T47D (cell line): ENCODE measurements around the gene ACTL9.
"Not testable (repeated sequence)": the region's sequence is repeated elsewhere in the genome, so short reads cannot be mapped to it uniquely, and the experiment has no call there.

ENCODE experiments used
- DNase-seq, 2 experiments: peaks; one replicate each; pipeline versions ENCODE4 v3.0.0 to v3.0.0-alpha.2; 2011 to 2012; ENCODE audit warnings: low read depth in 1 of 2, low spot score in 1 of 2
- JUND ChIP-seq: IDR thresholded peaks from 2 replicates; pipeline ENCODE4 v1.6.1; 2012; ENCODE audit warnings: low read depth
- in situ Hi-C: cut with HindIII; loops from 2 replicates; pipeline ENCODE4 v1.10.0; 2016; ENCODE audit warnings: low sequenced_read_pairs, low pct_unique_long_range_greater_than_20kb

The ACTL9 gene

DNA sequence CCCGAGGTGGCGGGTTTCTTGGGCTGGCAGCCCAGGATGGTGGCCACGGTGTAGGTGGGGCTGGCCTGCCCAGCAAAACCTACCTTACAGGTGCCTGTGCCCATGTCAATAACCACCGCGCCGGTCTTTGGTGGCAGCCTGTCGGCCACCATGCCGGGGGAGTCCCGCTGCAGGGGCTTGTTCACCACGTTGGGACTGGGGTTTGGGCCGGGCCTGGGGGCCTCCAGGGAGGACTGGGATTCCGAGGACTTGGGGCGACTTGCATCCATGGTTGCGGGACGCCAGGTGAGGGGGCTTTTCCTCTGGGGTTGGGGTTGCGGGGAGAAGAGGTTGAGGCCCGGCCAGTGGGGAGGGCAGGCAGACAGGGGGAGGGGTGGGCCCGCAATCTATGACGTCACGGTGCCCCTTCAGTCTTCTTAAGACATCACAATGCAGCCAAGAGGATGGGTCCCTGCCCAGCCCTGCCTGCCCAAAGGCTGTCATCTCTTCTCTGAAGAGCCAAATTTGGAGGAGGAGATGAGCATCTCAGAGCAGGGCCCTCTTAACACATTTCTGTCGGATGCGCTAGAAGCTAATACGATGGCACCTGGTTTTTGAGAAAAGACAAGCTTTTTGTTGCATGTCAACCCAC is at the start of gene ACTL9:
TSS of gene ACTL9 (minus strand) at position 363 of the 631 bp plus-strand sequence. CDS start at position 269, 94 bp downstream.
- in situ Hi-C loops: no loop called here
- TF ChIP-seq JUND: no peak

DNA sequence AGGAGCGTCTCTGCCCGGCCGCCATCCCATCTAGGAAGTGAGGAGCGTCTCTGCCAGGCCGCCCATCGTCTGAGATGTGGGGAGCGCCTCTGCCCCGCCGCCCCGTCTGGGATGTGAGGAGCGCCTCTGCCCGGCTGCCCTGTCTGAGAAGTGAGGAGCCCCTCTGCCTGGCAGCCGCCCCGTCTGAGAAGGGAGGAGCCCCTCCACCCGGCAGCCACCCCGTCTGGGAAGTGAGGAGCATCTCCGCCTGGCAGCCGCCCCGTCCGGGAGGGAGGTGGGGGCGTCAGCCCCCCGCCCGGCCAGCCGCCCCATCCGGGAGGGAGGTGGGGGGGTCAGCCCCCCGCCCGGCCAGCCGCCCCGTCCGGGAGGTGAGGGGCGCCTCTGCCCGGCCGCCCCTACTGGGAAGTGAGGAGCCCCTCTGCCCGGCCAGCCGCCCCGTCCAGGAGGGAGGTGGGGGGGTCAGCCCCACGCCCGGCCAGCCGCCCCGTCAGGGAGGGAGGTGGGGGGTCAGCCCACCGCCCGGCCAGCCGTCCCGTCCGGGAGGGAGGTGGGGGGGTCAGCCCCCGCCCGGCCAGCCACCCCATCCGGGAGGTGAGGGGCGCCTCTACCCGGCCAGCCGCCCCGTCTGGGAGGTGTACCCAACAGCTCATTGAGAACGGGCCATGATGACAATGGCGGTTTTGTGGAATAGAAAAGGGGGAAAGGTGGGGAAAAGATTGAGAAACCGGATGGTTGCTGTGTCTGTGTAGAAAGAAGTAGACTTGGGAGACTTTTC is 40.9 kb upstream of the ACTL9 start:
- in situ Hi-C loops, DNase-seq: not testable (repeated sequence)

More for the DNA sequence above, at the start of gene ACTL9:
- no peak for DNase-seq

DNA sequence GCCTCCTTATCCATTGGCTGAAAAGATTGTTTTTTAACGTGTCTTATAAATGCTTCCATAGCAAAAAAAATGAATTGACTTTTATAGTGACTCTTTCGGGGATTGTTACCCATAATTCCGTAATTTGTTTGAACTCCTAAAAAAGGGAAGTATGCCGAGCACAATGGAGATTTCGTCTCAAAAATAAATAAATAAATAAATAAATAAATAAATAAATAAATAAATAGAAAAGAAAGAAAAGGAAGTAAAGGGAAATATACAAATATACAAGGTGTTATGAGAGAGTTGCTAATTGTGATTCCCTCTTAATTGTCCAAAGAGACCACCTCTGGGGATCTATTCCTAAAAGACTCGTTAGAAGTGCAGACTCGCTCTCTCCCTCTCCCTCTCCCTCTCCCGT is 39.8 kb upstream of the ACTL9 start:
- no peak for DNase-seq
- in situ Hi-C loops: no loop called here
- TF ChIP-seq JUND: no peak

DNA sequence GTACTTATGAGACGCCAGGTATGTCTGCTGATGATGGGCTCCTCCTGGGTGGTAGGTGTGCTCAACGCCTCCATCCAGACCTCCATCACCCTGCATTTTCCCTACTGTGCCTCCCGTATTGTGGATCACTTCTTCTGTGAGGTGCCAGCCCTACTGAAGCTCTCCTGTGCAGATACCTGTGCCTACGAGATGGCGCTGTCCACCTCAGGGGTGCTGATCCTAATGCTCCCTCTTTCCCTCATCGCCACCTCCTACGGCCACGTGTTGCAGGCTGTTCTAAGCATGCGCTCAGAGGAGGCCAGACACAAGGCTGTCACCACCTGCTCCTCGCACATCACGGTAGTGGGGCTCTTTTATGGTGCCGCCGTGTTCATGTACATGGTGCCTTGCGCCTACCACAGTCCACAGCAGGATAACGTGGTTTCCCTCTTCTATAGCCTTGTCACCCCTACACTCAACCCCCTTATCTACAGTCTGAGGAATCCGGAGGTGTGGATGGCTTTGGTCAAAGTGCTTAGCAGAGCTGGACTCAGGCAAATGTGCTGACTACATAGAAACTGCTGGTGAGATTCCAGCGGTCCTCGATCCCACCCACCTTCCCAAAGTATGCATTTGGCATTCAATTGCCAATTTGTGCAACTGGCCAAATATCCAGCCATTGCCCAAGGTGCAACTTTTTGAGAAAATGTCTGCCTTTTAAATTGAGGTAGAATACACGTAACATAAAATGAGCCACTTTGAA is 33.0 kb upstream of the ACTL9 start:
- in situ Hi-C loops: no loop called here
- DNase-seq: peak in 1 of 2 experiments; percentile 74
- no peak for TF ChIP-seq JUND

DNA sequence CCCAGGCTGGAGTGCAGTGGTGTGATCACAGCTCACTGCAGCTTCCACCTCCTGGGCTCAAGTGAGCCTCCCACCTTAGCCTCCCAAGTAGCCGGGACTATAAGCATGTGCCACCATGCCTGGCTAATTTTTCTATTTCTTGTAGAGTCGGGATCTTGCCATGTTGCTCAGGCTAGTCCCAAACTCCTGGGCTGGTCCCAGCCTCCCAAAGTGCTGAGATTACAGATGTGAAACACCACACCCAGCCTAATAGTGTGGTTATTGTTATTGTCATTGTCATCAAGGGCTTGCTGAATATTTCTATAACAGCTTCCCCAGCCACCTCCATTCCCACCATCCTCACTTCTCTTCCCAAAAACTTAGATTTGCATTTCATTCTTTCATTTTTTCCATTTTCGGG is 25.7 kb upstream of the ACTL9 start:
- in situ Hi-C loops: no loop called here
- TF ChIP-seq JUND: no peak
- no peak for DNase-seq

DNA sequence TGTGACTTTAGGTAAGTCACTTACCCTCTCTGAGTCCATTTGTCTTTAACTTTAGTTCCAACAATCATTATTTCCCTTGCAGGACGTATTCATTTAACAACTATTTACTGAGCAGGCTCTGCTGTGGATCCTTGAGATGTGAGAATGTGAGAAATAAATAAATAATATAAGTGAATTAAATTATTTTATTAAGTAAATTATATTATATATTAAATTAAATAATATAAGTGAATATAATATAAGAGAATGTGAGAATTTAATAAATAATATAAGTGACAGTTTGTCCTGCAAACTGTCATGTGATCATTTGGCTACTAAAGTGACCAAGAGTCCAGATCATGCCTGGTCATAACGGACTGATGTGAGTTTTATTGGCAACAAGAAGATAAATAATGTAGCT is 23.4 kb upstream of the ACTL9 start:
- in situ Hi-C loops: no loop called here
- no peak for DNase-seq

GRCh38 chr19:8721334-8721733 is 22.7 kb upstream of the ACTL9 start, which contains the start of gene OR2Z1:
Gene OR2Z1, plus strand, starts transcription at chr19:8721634. Its CDS starts 9,395 bp downstream, at chr19:8731029.
- no peak for DNase-seq
- in situ Hi-C loops: no loop called here
- no peak for TF ChIP-seq JUND

More for the DNA sequence above, 23.4 kb upstream of the ACTL9 start:
- TF ChIP-seq JUND: no peak

DNA sequence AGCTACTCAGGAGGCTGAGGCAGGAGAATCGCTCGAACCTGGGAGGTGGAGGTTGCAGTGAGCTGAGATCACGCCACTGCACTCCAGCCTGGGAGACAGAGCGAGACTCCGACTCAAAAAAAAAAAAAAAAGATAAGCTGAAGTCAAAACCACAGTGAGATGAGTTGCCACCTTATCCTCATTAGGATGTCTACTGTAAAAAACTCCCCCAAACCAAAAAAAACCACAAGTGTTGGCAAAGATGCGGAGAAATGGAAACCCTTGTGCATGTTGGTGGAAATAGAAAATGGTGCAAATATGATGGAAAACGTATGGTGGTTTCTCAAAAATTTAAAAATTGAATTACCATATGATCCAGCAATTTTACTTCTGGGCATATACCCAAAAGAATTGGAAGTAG is 11.7 kb upstream of the ACTL9 start:
- DNase-seq, in situ Hi-C loops: not testable (repeated sequence)

GRCh38 chr19:8705742-8706141 is 7.1 kb upstream of the ACTL9 start:
- DNase-seq: no peak
- no peak for TF ChIP-seq JUND
- in situ Hi-C loops: no loop called here

GRCh38 chr19:8705304-8705703 is 6.7 kb upstream of the ACTL9 start:
- in situ Hi-C loops, DNase-seq: not testable (repeated sequence)

DNA sequence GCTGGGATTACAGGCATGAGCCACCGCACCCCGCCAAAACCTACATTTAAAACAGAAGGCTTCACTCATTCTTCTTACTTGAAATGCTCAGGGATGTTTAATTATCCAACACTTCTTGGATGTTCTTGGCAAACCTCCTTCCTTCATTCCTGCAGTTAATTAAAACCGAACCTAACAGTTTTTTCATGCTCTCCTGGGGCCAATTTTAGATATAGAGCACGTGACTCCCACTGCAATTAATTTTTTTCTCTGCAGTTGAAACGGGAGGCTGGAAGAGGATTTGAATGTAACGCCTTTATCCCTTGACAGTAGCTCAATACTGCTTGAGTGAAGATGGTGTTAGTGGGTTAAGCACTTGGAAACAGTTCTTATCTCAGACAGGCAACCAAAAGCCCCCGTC is 4.6 kb upstream of the ACTL9 start:
- in situ Hi-C loops: no loop called here

DNA sequence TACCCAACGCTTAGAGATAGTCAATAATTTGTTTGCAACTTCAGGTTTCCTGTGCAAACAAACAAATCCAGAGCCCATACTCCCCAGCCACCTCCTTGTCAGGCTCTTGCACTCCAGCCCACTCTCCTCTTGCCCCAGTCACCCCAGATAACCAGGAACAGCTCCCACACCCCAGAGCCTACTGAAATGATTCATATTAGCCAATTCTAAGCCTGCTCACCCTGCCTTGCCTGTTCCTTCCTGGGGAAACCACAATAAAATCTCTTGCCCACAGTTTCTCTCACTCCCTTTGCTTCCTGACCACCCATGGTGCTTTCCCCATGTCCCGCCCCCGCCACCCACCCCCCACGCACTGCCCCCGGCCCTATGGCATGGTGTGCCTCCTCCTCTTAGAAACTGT is 3.8 kb upstream of the ACTL9 start:
- TF ChIP-seq JUND: no peak
- in situ Hi-C loops: no loop called here
- DNase-seq: no peak

More for the DNA sequence above, 4.6 kb upstream of the ACTL9 start:
- TF ChIP-seq JUND: no peak
- no peak for DNase-seq

DNA sequence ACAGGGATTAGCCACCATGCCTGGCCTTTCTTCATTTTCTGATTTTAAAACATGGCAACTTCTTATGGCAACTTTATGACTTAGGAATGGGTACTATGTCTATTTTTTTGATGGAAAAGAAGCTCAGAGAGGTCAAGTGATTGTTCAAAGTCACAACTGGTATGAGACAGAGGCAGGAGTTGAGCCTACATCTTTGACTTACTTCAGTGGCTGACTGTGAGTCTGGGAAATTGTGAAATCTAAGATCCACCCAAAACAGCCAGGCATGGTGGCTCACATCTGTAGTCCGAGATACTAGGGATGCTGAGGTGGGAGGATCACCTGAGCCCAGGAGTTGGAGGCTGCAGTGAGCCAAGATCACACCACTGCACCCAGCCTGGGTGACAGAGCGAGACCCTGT is 2.4 kb upstream of the ACTL9 start:
- in situ Hi-C loops: no loop called here
- DNase-seq: no peak
- TF ChIP-seq JUND: no peak
